GM12891 (cell line): ENCODE data around the gene TRPC3.

Experiments used
- POLR2A ChIP-seq: IDR thresholded peaks from 2 replicates; pipeline ENCODE4 v1.6.1; 2011; ENCODE audit warnings: low read depth, low read length, control low read depth
- POLR2AphosphoS5 ChIP-seq: IDR thresholded peaks from 2 replicates; pipeline ENCODE4 v1.6.1; 2011; ENCODE audit warnings: low read depth, low read length, control low read depth
- SPI1 ChIP-seq: IDR thresholded peaks from 2 replicates; pipeline ENCODE4 v1.6.1; 2011; ENCODE audit warnings: low read depth, low read length, control low read depth

DNA sequence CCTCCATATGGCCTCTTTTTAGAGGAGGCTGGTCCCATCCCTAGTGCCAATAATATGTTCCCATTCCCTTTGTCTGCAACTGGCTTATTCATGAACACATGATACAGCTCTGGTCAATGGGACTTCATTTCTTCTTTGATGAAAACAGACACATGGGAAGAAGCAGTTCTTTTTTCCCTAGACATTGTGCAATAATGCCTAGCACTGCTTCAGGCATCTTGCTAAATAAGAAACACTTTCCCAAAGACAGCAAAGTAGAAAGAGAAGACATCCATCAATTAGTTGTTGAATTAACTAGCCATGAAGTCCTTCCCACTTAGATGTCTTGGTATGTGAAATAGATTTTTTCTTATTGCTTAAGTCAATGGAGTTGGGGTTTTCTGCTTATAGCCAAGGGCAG lies 40.1 kb upstream of the TRPC3 start:
- no peak for TF ChIP-seq POLR2AphosphoS5
- no peak for TF ChIP-seq POLR2A
- no peak for TF ChIP-seq SPI1
